ENCODE data around the gene ANAPC2. TPM values are rescaled to one million over a fixed set of nuclear protein-coding genes. Genes with fewer than 3 reads are reported as not detected.

The ANAPC2 gene
- total and polyA plus RNA-seq, 8 donors: 22.2 to 122 (median 34.7) TPM

DNA sequence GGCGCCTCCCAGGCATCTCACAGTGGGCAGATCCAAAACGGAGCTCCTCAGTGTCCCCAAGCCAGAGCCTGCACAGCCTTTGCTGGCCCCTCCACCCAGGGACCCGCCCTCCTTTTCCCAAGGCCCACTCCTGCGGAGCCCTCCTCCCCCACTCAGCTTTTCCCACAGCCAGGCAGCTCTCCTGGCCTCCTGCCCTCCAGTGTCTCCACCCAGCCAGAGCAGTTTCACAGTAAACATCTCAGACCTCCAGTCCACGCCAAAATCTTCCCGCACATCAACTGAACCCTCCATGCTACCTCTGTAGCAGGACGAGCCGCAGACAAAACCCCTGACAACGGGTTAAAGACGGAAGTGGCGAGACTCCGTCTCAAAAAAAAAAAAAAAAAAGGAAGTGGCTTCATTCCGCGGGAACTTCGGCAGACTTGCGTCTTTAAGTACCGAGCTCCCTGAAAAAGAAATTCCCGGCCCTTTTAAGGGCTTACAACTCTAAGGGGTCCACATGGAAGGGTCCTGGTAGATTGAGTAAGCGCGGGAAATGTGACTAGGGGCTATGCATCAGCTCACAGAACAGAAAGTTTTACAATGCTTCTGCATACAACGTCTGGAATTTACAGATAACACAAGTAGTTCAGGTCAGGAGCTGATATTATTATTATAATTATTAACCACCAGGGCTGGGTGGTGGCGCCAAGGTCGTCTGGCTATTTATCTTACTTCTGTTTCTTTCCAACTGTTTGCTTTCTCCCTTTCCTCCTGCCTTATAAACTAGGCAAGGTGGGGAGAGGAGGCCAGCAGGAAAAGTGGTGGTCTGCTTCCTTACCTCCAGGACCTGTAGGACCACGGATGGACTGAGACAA lies 60.8 kb downstream of the ANAPC2 start:
- WGBS, 2 donors: 4% methylated on average over 24 of the region's 24 CpGs
- H3K4me3 ChIP-seq: peak overlapping the region; percentile 61 to 82 (median 74)
- FAIRE-seq (no peak), ATAC-seq (peak; percentile 60 to 77 (median 65)), DNase-seq (peak; percentile 68 to 86 (median 77))
- intact Hi-C loops (cut with DNase I): no loop called here
- no peaks in the 10 kb centered on the region for H3K27me3 ChIP-seq
- H3K27ac ChIP-seq: peak overlapping the region; percentile 75 to 90 (median 84)
- no peak for TF ChIP-seq CTCF (IDR thresholded peaks at IDR 0.05)
- H3K9me3 ChIP-seq: no peaks in the 10 kb centered on the region
- peaks cover 8 to 19% (median 11%) of the 10 kb centered on the region in 3 donors for H3K4me1 ChIP-seq
- H3K36me3 ChIP-seq: no peaks in the 10 kb centered on the region

- ATAC-seq (no peak), DNase-seq (no peak), FAIRE-seq (no peak)
- Histone ChIP-seq H3K9me3 (no peaks in the 10 kb centered on the region), H3K4me1 (peaks cover 8 to 19% (median 11%) of the 10 kb centered on the region in 3 donors), H3K4me3 (peak overlapping the region; percentile 8 to 79 (median 40)), H3K27me3 (no peaks in the 10 kb centered on the region), H3K27ac (peak overlapping the region; percentile 75 to 90 (median 84)), H3K36me3 (no peaks in the 10 kb centered on the region)
- intact Hi-C loops (cut with DNase I): no loop called here
- WGBS, 2 donors: 11 to 18% methylated on average over 3 of the region's 3 CpGs
- no peak for TF ChIP-seq CTCF (IDR thresholded peaks at IDR 0.05)
These were observed 61.6 kb downstream of the ANAPC2 start for GRCh38 chr9:137126786-137127185.

Small RNA genes lying within 50 kb of the gene (microRNA-seq; reads per million reads assigned to microRNA genes)
- gene MIR3621: 0 reads per million in 2 donors

Other genes with a start within 250 kb of the ANAPC2 start
Only the 30 nearest of the 33 such genes appear.
- 10 to 100 TPM in 4 of 6 donors, 1 to 10 TPM in 2; 5.7 to 42.7 (median 25.8) TPM for gene PTGDS, start 211.1 kb downstream of the ANAPC2 start, total RNA-seq
- 10 to 100 TPM; 35.0 to 49.1 TPM for gene PTGDS, start 211.1 kb downstream of the ANAPC2 start, polyA plus RNA-seq
- gene LCNL1, start 205.6 kb downstream of the ANAPC2 start, total RNA-seq: under 1 TPM in 3 of 6 donors, not detected in 3; 0.12 to 0.17 (median 0.14) TPM
- under 1 TPM; 0.23 to 0.38 TPM for gene LCNL1, start 205.6 kb downstream of the ANAPC2 start, polyA plus RNA-seq
- 10 to 100 TPM; 16.0 to 23.5 (median 20.0) TPM for gene PAXX, start 196.1 kb downstream of the ANAPC2 start, total RNA-seq
- 100 to 1,000 TPM; 184 to 222 TPM for gene PAXX, start 196.1 kb downstream of the ANAPC2 start, polyA plus RNA-seq
- gene CLIC3, start 192.0 kb downstream of the ANAPC2 start, total RNA-seq: under 1 TPM in 5 of 6 donors, not detected in 1; 0.24 to 0.44 (median 0.38) TPM
- 1 to 10 TPM; 1.1 to 1.3 TPM for gene CLIC3, start 192.0 kb downstream of the ANAPC2 start, polyA plus RNA-seq
- 10 to 100 TPM; 16.2 to 32.6 (median 25.4) TPM for gene ABCA2, start 160.3 kb downstream of the ANAPC2 start, total RNA-seq
- 10 to 100 TPM; 70.4 to 80.0 TPM for gene ABCA2, start 160.3 kb downstream of the ANAPC2 start, polyA plus RNA-seq
- under 1 TPM in 2 of 6 donors, not detected in 4; 0.18 to 0.19 TPM for gene FUT7, start 156.5 kb downstream of the ANAPC2 start, total RNA-seq
- under 1 TPM in 1 of 2 donors, not detected in 1; 0.12 TPM for gene FUT7, start 156.5 kb downstream of the ANAPC2 start, polyA plus RNA-seq
- 10 to 100 TPM; 31.5 to 70.9 (median 36.8) TPM for gene NPDC1, start 142.4 kb downstream of the ANAPC2 start, total RNA-seq
- gene NPDC1, start 142.4 kb downstream of the ANAPC2 start, polyA plus RNA-seq: 100 to 1,000 TPM; 183 to 328 TPM
- gene ENTPD2, start 134.5 kb downstream of the ANAPC2 start, total RNA-seq: 1 to 10 TPM in 5 of 6 donors, under 1 TPM in 1; 0.91 to 4.5 (median 2.0) TPM
- 1 to 10 TPM; 4.5 to 6.5 TPM for gene ENTPD2, start 134.5 kb downstream of the ANAPC2 start, polyA plus RNA-seq
- gene SAPCD2, start 118.0 kb downstream of the ANAPC2 start, total RNA-seq: under 1 TPM; 0.04 to 0.97 (median 0.45) TPM
- under 1 TPM; 0.30 to 0.38 TPM for gene SAPCD2, start 118.0 kb downstream of the ANAPC2 start, polyA plus RNA-seq
- gene UAP1L1, start 111.0 kb downstream of the ANAPC2 start, total RNA-seq: 10 to 100 TPM in 1 of 6 donors, 1 to 10 TPM in 5; 5.2 to 13.6 (median 5.9) TPM
- 10 to 100 TPM; 10.5 to 14.4 TPM for gene UAP1L1, start 111.0 kb downstream of the ANAPC2 start, polyA plus RNA-seq
- 10 to 100 TPM; 22.0 to 33.5 (median 26.0) TPM for gene MAN1B1, start 101.6 kb downstream of the ANAPC2 start, total RNA-seq
- gene MAN1B1, start 101.6 kb downstream of the ANAPC2 start, polyA plus RNA-seq: 10 to 100 TPM; 83.6 to 86.0 TPM
- gene DPP7, start 73.8 kb downstream of the ANAPC2 start, total RNA-seq: 100 to 1,000 TPM in 2 of 6 donors, 10 to 100 TPM in 4; 87.3 to 113 (median 98.8) TPM
- 100 to 1,000 TPM; 497 to 526 TPM for gene DPP7, start 73.8 kb downstream of the ANAPC2 start, polyA plus RNA-seq
- gene GRIN1, start 49.4 kb downstream of the ANAPC2 start, total RNA-seq: under 1 TPM in 4 of 6 donors, not detected in 2; 0.08 to 0.44 (median 0.22) TPM
- under 1 TPM; 0.21 to 0.53 TPM for gene GRIN1, start 49.4 kb downstream of the ANAPC2 start, polyA plus RNA-seq
- under 1 TPM; 0.28 to 0.90 (median 0.49) TPM for gene LRRC26, start 18.5 kb downstream of the ANAPC2 start, total RNA-seq
- not detected for gene LRRC26, start 18.5 kb downstream of the ANAPC2 start, polyA plus RNA-seq
- not detected for gene TMEM210, start 16.5 kb downstream of the ANAPC2 start, total RNA-seq
- not detected for gene TMEM210, start 16.5 kb downstream of the ANAPC2 start, polyA plus RNA-seq
- 10 to 100 TPM; 30.8 to 45.2 (median 38.3) TPM for gene SSNA1, start 116 bp upstream of the ANAPC2 start, total RNA-seq
- gene SSNA1, start 116 bp upstream of the ANAPC2 start, polyA plus RNA-seq: 10 to 100 TPM; 67.4 to 81.0 TPM
- 100 to 1,000 TPM in 1 of 6 donors, 10 to 100 TPM in 5; 50.3 to 110 (median 74.8) TPM for gene TPRN, start 12.2 kb upstream of the ANAPC2 start, total RNA-seq
- gene TPRN, start 12.2 kb upstream of the ANAPC2 start, polyA plus RNA-seq: 10 to 100 TPM; 48.7 to 66.5 TPM
- gene TMEM203, start 17.1 kb upstream of the ANAPC2 start, total RNA-seq: 10 to 100 TPM in 5 of 6 donors, 1 to 10 TPM in 1; 9.7 to 19.0 (median 13.1) TPM
- gene TMEM203, start 17.1 kb upstream of the ANAPC2 start, polyA plus RNA-seq: 10 to 100 TPM; 16.9 to 22.8 TPM
- 10 to 100 TPM in 1 of 6 donors, 1 to 10 TPM in 5; 4.6 to 12.9 (median 6.5) TPM for gene NDOR1, start 17.1 kb upstream of the ANAPC2 start, total RNA-seq
- gene NDOR1, start 17.1 kb upstream of the ANAPC2 start, polyA plus RNA-seq: 10 to 100 TPM in 1 of 2 donors, 1 to 10 TPM in 1; 9.7 to 25.4 TPM
- 1 to 10 TPM; 3.3 to 6.5 (median 3.4) TPM for gene RNF208, start 33.7 kb upstream of the ANAPC2 start, total RNA-seq
- gene RNF208, start 33.7 kb upstream of the ANAPC2 start, polyA plus RNA-seq: 10 to 100 TPM; 11.4 to 20.7 TPM
- gene CYSRT1, start 36.6 kb upstream of the ANAPC2 start, total RNA-seq: under 1 TPM in 2 of 6 donors, not detected in 4; 0.22 to 0.32 TPM
- 1 to 10 TPM in 1 of 2 donors, under 1 TPM in 1; 0.87 to 1.3 TPM for gene CYSRT1, start 36.6 kb upstream of the ANAPC2 start, polyA plus RNA-seq
- under 1 TPM in 1 of 6 donors, not detected in 5; 0.09 TPM for gene RNF224, start 38.9 kb upstream of the ANAPC2 start, total RNA-seq
- gene RNF224, start 38.9 kb upstream of the ANAPC2 start, polyA plus RNA-seq: under 1 TPM; 0.61 TPM
- gene SLC34A3, start 42.3 kb upstream of the ANAPC2 start, total RNA-seq: under 1 TPM in 2 of 6 donors, not detected in 4; 0.12 to 0.19 TPM
- under 1 TPM; 0.21 to 0.42 TPM for gene SLC34A3, start 42.3 kb upstream of the ANAPC2 start, polyA plus RNA-seq
- gene TUBB4B, start 52.7 kb upstream of the ANAPC2 start, total RNA-seq: 10 to 100 TPM; 40.9 to 87.6 (median 64.7) TPM
- gene TUBB4B, start 52.7 kb upstream of the ANAPC2 start, polyA plus RNA-seq: 100 to 1,000 TPM in 1 of 2 donors, 10 to 100 TPM in 1; 96.2 to 143 TPM
- gene STPG3, start 62.7 kb upstream of the ANAPC2 start, total RNA-seq: not detected
- under 1 TPM in 1 of 2 donors, not detected in 1; 0.23 TPM for gene STPG3, start 62.7 kb upstream of the ANAPC2 start, polyA plus RNA-seq
- 10 to 100 TPM; 22.3 to 34.0 (median 29.0) TPM for gene NELFB, start 66.8 kb upstream of the ANAPC2 start, total RNA-seq
- 10 to 100 TPM; 28.7 to 34.2 TPM for gene NELFB, start 66.8 kb upstream of the ANAPC2 start, polyA plus RNA-seq
- 1 to 10 TPM; 2.5 to 6.8 (median 4.3) TPM for gene TOR4A, start 89.2 kb upstream of the ANAPC2 start, total RNA-seq
- 1 to 10 TPM; 1.4 to 3.0 TPM for gene TOR4A, start 89.2 kb upstream of the ANAPC2 start, polyA plus RNA-seq
- 10 to 100 TPM in 4 of 6 donors, 1 to 10 TPM in 2; 7.5 to 23.4 (median 13.6) TPM for gene NRARP, start 113.7 kb upstream of the ANAPC2 start, total RNA-seq
- 1 to 10 TPM; 1.3 to 2.7 TPM for gene NRARP, start 113.7 kb upstream of the ANAPC2 start, polyA plus RNA-seq
- gene EXD3, start 234.6 kb upstream of the ANAPC2 start, total RNA-seq: 10 to 100 TPM in 3 of 6 donors, 1 to 10 TPM in 3; 8.1 to 16.5 (median 10.4) TPM
- 10 to 100 TPM; 43.1 to 57.3 TPM for gene EXD3, start 234.6 kb upstream of the ANAPC2 start, polyA plus RNA-seq
- gene NOXA1, start 234.8 kb upstream of the ANAPC2 start, total RNA-seq: 10 to 100 TPM in 3 of 6 donors, 1 to 10 TPM in 3; 6.6 to 15.0 (median 10.0) TPM
- gene NOXA1, start 234.8 kb upstream of the ANAPC2 start, polyA plus RNA-seq: 10 to 100 TPM; 40.0 to 45.5 TPM

Data from pancreas (tissue), 10 donors.